GM21360 (cell line): Measurements from ENCODE around the gene KCTD13.
"Not testable (repeated sequence)": the region's sequence is repeated elsewhere in the genome, so short reads cannot be mapped to it uniquely, and the experiment has no call there.

Experiments
- ATAC-seq: cut with Tn5 transposase; IDR thresholded peaks from one replicate; pipeline ENCODE4 v1.9.1; 2021; ENCODE audit warnings: mild to moderate bottlenecking, moderate library complexity; ENCODE audit not compliant: unreplicated experiment

KCTD13 gene

DNA sequence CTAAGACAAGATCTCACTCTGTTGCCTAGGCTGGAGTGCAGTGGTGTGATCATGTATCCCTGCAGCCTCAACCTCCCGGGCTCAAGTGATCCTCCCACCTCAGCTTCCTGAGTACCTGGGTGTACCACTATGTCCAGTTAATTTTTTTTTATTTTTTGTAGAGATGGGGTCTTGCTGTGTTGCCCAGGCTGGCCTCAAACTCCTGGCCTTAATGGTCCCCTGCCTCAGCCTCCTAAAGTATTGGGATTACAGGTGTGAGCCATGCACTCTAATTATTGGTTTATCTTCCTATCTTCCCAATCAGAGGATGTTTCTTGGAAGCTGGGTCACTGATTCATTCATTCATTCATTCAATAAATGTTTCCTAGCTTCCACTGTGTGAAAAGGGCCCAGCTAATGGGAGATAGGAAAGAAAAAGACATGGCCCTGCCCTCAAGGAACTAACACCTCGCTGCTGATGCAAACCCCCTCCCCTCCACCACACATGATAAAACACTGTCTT is 17.3 kb downstream of the KCTD13 start:
- ATAC-seq, result no peak

DNA sequence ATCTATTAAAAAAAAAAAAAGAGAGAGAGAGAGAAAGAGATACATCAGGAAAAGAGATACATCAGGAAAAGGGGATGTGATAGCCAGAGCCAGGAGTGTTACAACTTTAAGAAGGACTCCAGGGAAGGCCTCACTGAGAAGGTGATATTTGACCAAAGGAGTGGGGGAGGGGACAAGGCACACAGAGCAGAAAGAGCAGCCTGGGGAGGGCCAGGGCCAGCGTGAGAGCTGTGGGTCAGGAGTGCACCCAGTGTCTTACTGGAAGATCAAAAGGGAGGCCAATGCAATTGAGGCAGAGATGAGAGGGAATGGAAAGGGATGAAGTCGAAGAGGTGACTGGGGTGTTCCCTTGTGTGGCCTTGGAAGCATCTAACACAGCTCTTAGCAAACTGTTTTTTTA is 18.1 kb downstream of the KCTD13 start:
- ATAC-seq, result no peak

DNA sequence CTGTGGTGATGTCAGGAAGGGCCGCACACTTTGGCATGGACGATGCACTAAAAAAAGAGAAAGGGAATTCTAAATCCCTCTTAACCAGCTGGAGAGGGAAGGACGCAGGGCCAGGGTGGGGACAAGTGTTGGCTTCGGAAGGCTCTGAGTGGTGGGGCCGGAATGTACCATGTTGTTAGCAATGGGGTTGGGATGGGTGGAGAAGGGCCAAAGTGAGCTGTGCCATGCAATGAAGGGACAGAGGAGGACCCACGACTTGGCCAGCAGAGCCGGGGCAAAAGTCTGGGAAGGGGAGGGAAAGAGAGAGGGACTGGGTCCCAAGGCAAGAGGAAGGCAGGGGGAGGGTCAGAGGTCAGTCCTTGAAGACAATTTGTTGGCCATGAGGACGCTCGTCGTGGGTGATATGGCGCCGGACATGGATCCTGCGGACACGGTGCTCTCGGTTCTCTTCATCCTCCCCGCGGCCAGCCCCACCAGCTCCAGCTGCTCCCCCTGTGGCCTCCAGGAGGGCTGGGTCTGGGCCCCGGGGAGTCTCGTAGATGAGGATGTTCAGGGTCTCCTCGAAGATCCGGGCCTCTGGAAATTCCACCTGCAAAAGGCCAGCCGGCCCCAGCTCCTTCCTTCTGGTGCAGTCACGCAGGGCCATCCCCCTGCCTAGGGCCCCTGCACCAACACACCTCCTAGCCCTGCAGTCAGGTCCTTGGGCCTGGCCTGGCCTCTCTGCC is 19.3 kb downstream of the KCTD13 start:
- ATAC-seq, result no peak

DNA sequence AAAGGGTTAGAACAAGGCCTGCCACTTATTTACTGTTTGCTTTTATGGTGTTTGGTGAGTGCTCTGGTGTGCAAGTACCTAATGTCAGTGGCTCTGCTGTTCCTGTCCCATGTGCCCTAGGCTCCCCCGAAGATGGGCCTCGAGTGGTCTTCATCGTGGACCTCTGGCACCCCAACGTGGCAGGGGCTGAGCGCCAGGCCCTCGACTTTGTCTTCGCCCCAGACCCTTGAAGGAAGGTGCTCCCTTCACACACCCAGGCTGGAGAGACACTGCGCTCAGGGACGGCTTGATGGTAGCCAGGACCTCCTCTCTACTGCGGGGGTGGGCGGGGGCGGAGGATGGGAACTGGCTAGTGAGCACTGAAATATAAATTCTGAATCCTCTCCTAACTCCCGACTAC is 20.4 kb downstream of the KCTD13 start:
- no peak for ATAC-seq

DNA sequence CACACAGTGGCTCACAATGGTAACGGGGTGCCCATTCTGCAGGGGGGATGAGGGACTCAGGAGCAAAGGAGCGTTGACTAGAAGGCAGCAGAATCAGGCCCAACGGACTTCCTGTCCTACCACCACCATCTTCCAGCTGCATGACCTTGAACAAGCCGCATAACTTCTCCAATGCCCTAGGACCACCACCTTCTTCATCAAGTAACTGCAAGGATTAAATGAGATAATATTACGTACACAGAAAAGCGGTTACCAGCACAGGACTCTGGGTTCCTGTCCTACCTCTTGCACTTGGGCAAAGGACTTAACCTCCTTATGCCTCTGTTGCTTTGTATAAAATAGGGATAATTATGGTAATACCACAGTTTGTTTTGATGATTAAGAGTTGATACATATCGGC is 21.1 kb downstream of the KCTD13 start:
- no peak for ATAC-seq

DNA sequence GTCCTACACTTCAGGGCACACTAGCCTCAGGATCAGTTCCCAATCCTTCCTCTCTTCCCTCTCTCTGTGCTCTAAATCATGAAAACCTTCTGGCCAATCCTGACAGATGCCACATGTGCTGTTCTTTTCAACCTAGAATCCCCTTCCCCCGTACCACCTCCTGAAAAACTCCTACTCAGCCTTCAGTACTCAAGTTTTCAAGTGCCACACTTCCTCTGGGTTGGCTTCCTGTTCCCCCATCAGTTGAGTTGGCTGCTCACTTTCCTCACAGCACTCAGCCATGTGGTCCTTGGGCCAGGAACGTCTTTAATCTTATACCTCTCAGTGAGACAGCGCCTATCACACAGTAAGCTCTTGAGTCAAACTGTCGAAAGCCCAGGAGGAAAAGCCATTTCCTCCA is 22.4 kb downstream of the KCTD13 start:
- no peak for ATAC-seq

DNA sequence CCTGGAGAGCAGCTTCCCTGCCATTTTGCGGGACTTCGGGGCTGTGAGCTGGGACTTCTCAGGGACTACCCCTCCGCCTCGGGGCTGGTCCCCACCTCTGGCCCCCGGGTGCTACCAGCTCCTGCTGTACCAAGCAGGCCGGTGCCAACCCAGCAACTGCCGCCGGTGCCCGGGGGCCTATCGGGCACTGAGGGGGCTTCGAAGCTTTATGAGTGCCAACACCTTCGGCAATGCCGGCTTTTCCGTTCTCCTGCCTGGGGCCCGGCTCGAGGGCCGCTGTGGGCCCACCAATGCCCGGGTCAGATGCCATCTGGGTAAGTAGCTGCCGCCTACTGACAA is 24.4 kb downstream of the KCTD13 start:
- no peak for ATAC-seq

DNA sequence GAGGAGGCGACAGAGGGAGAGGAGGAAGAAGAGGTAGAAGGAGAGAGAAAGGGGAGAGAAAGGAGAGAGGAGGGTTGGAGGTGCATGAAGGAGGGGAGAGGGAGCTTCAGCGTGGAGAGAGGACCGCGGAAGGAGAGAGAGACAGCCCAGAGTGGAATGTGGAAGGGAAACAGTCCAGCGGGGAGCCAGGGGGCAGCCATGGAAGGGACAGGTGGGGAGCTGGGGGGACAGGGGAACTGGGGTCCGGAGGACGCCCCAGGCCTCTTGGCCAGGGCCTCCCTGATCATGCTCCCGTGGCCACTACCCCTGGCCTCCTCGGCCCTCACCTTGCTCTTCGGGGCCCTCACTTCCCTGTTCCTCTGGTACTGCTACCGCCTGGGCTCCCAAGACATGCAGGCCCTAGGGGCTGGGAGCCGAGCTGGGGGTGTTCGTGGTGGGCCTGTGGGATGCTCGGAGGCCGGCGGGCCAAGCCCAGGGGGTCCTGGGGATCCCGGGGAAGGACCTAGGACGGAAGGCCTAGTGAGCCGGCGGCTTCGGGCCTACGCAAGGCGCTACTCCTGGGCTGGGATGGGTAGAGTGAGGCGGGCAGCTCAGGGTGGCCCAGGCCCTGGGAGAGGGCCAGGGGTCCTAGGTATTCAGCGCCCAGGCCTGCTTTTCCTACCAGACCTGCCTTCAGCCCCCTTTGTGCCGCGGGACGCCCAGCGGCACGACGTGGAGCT is 25.0 kb downstream of the KCTD13 start:
- no peak for ATAC-seq

DNA sequence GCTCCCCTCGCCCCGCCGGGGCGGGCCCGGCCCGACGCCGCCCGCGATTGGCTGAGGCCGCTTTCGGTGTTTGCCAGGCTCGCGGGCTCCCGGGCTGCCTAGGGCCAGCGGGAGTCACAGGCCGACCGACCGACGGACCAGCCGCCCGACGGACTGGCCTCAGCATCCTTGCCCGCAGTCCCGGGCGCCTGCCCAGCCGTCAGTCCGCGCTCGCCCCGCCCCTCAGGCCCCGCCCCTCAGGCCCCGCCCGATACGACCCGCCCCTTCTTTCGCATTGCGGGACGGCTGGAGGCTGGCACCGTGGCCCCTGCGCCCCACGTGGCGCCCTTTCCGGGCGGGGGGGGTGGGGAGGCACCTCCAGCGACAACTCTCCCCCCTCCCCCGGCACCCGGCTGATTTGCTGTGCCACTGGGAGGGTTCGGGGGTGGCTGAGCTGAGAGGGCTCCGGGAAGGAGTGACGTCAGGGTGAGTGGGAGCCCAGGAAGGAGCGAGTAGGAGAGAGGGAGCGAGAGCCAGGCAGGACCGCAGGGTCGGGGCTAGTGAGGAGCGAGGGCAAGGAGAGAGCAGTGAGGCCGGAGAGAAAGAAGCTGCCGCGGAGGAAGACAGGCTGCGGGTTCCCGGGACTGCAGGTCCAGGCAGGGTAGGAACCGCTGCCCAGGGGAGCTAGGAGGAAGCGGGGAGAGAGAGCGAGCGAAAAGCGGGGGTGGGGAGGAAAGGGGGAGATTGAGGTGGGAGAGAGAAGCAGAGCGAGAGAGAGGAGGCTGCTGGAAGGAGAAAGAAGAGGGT is 25.7 kb downstream of the KCTD13 start, which contains the start of gene ASPHD1:
Gene ASPHD1 (plus strand): TSS at position 387 of the 786 bp plus-strand sequence. CDS start 484 bp downstream, outside the sequence.
- peak; percentile 63 for ATAC-seq

DNA sequence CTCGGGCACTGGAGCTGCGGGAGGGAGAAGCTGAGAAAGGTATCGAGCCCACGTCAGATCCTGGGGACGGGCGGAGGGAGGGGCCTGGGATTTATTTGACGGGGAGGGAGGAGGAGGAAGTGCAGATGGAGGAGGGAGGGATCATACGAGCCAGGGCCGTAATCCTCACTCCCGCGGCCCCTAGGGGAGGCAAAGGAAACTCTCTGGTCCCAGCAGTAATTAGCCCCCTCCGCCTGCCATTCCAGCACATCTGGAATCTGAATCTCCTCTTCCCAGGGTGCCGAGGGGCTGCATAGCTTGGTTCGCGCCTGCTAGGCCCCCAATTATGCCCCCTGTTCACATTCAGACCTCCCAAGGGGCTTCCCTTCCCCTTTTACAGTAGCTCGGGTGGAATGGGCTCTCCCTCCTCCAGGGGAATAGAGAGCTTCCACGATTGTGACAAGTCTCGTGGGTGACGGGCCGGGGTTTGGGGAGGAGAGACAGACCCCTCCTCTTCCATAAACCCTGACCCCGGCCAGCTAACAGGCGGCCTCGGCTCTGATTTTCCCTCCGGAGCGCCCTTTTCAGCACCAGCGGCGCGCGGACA is 26.4 kb downstream of the KCTD13 start, which contains the start of gene SEZ6L2:
Gene SEZ6L2 (minus strand): TSS at position 35 of the 586 bp plus-strand sequence. CDS start 531 bp downstream, outside the sequence.
- no peak for ATAC-seq

DNA sequence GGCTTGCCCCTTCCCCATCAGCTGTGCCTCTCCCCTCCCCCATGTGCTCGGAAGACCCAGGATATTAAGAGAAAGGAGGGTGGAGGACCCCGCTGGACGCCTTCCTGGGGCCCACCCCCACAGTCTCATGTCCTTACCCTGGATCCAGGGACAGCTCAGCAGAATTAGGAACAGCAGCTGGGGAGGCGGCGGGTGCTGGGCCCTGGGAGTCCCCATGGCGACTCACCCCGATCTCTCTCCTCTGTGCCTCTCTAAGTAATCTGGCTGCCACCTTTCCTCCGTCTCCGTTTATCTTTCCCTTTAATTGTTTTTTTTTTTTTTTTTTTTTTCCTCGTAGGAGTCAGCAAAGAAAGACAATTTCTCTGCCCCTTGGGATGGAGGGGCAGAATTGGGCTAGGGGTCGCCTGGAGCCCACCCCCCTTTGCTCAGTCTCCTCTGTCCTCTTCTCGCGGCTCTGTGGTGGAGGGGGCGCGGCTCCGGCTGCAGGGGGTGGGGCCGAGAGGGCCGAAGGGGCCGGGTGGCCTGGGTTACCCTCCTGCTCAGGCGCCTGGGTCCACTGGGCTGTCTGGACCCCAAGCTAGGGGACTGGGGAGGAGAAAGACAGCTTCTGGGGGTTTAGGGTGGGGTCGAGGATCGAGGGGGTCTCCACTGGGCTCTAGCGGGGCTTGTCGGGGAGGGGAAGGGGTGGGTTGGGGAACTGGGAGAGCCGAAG is 27.1 kb downstream of the KCTD13 start:
- ATAC-seq, result no peak

DNA sequence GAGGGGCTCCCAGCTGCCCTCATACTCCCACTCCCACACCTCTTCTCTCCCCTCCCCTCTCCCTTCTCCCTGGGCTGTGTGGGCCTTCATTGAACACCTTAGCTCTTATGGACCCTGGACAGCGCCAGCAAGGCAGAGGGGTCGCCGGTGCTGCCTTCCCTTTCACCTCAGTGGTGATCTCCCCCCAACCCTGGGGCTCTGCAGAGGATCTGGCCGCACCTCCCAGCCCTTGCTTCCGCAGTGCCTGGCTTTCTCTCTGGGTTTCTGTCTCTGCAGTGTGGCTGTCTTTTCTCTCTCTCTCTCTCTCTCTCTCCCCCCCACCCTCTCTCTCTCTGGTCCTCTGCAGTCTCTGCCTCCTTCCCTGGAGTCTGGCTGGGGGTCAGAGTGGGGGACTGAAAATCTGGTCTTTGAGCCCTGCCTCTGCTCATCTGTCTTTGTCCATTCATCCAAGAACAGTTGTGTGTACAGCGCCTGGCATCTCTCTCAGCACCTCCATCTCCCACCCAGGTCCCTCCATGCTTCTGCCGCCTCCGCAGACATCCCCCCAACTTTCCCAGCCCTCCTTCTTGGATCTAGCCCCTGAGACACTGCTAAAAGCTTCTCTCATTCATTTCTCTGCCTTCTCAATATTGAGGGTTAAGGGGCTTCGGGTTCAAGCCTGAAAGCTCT is 27.8 kb downstream of the KCTD13 start:
- no peak for ATAC-seq

DNA sequence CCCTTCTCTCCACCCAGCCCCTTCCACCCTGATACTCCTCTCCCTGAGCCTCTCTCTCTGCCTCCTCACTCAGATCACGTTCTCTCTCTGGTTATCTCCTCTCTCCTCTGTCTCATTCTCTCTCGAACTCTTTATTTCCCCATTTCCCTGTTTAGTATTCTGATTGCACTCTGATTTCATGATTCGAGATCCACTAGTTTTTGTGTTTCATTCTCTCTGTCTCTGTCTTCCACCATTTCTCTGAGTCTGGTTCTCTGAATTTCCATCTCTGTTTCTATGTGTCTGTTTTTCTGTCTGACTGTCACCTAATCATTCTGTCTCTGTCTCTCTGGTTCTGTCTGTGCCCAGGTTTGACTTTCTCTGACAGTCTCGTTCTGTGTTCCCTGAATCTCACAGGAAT is 28.7 kb downstream of the KCTD13 start:
- no peak for ATAC-seq

DNA sequence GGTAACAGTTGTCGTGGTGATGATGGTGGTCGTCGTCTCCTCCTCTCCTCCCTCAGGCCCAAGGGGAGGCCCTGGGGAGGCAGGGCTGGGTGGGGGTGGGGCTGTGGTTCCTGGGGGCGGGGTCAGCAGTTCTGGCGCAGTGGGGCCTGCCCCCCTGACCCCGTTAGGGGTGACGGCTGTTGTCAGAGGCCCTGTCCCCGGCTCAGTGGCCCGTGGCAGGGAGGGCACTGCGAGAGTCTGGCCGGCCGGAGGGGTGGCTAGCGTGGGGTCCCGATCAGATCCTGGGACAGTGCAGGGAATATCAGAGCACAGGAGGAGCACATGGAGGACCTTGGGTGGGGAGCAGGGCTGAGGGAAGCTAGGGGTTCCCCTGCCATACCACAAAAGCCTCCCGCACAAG is 29.2 kb downstream of the KCTD13 start:
- ATAC-seq, result no peak

DNA sequence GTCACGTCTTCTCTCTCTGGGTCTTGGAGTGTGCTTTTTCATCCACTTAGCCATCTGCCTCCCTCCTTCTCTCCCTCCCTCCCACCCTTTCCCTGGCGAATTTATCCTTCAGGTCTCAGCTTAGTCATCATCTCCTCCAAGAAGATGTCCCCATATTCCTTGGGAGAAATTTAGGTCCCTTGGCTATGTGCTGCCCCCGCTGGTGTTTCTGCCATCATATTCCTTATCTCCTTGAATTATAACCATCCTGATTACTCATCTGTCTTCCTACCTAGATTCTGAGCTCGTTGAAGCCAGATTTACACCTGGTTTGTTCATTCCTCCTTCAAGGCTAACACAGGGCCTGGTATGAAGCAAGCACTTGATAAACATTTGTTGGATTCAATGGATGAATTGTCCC is 31.7 kb downstream of the KCTD13 start:
- no peak for ATAC-seq

DNA sequence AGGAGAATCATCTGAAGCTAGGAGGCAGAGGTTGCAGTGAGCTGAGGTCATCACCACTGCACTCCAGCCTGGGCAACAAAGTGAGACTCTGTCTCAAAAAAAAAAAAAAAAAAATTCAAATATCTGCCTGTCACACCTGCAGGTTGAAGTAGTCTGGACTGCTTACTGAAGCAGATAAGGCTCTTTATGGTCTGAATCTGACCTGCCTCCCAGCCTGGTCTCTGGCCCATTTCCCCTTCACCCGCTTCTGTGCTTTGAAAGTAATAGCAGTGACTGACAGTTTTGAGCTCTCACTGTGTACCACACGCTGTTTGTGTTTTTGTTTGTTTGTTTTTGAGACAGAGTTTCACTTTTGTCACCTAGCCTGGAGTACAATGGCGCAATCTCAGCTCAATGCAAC is 32.5 kb downstream of the KCTD13 start:
- ATAC-seq, result no peak

DNA sequence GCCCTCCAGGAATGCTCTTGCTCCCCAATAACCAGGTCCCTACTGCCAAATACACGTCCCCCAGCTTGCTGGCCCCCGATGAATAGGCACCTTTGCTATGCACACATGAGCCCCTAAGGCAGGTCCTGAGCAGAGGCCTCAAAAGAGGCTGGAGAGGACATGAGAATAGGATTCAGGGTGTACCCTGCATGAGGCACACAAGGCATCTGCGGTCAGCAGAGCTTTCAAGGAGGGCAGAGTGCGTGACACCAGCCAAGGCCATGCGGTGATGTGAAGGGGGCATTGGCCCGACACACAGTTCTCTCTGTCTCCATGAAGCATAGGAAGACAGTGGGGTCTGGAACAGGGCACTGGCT is 33.6 kb downstream of the KCTD13 start:
- ATAC-seq, result no peak

DNA sequence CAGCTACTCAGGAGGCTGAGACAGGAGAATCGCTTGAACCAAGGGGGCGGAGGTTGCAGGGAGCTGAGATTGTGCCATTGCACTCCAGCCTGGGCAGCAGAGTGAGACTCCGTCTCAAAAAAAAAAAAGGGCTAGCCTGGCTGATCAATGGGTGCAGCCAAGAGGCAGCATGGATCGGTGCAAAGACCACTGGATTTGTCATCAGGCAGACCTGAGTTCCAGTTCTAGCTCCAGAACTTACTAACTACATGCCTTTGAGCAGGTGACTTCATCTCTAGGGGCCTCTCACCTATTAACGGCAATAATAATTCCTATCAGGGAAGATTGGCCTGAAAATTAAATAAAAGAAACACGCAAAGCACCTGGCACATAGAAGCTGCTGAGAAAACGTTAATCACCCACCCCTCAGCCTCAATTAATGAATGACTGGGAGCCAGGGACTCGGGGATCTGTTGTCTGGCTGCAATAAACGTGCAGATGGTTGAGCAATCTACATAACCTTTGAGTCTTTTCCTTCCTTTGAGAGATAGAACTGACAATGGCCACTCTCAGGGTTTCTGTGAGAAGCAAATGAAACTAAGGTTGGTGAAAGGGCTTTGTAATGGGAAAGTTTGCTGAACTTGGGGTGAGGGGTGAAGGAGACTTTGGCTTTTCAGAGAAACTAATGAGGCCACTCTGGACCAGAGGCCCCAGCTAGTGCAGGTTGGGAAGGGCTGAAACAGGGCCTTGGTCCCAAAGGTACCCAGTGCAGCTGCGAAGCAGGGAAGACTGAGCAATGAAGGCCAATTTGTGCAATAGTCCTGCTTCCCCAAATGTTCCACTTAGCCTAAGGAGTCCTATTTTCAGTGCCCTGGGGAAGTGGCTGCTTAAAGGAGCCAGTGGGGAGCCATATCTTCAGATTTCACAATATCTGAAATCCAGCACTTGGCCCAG is 34.2 kb downstream of the KCTD13 start:
- no peak for ATAC-seq

DNA sequence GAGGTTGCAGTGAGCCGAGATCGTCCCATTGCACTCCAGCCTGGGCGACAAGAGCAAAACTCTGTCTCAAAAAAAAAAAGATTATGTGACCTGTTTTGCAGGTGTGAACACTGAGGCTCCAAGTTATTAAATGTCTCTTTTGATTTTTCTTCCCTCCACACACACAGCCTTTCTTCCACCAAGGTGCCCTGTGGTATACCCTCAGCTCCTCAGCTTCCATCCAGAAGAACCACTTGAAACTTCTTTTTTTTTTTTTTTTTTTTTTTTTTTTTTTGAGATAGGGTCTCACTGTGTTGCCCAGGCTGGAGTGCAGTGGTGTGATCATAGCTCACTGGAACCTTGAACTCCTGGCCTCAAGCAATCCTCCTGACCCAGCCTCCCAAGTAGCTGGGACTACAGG is 36.7 kb downstream of the KCTD13 start:
- not testable (repeated sequence) for ATAC-seq
